ENCODE measurements around the gene UGDH. TPM values are rescaled to one million over a fixed set of nuclear protein-coding genes. Genes with fewer than 3 reads are reported as not detected.
A peak's percentile ranks its signal among the peaks of the same experiment; 100 is the strongest.

Gene UGDH
- polyA plus RNA-seq, 2 of the 4 experiments (the other 2 are of a cell fraction), result 610 to 691 TPM

- Histone ChIP-seq H3K4me1 (peaks cover 14% of the 10 kb centered on the region), H3K4me2 (peak overlapping the region; percentile 40), H3K27ac (peak overlapping the region in 1 of 2 experiments; percentile 23; a peak in 2 of 6 replicates), H3K9me3 (no peaks in the 10 kb centered on the region; the same call in 2 of the 3 replicates), H3K4me3 (no peak overlapping the region)
- ATAC-seq, result no peak
- no peak for DNase-seq (ENCODE audit: low read depth in 1 of 2, low spot score in 1 of 2)
- FAIRE-seq, result no peak
- ChIA-PET POLR2A (interaction anchor here (0.6 to 1.1 kb wide), 4 partner anchors 9 to 41 kb away, joined by 3 to 5 read pairs (median 4); partner anchors contain the start of gene UGDH), CTCF (interaction anchor here (1.6 kb wide), 1 partner anchor 99 kb away, joined by 5 read pairs; no protein-coding TSS in a partner anchor)
- WGBS (ENCODE audit: missing lambda C conversion rate), result 57% methylated on average over 3 of the region's 3 CpGs
- TF ChIP-seq CEBPB (IDR thresholded peaks at IDR 0.05) (no peak), EP300 (IDR thresholded peaks at IDR 0.05) (no peak), TP53 (CRISPR knock-in tag; IDR thresholded peaks at IDR 0.05) (no peak), RNF2 (IDR thresholded peaks at IDR 0.05; ENCODE audit: borderline replicate concordance, low read depth) (no peak), MAZ (IDR thresholded peaks at IDR 0.05; ENCODE audit: borderline replicate concordance, low read depth, low read length) (no peak), PHF8 (IDR thresholded peaks at IDR 0.05; ENCODE audit: borderline replicate concordance, low read depth) (no peak), NPAS2 (CRISPR knock-in tag; IDR thresholded peaks at IDR 0.05; ENCODE audit: borderline replicate concordance) (no peak), FOSL2 (IDR thresholded peaks at IDR 0.05) (no peak), FOSL2 (CRISPR knock-in tag; IDR thresholded peaks at IDR 0.05) (no peak), ZSCAN20 (CRISPR knock-in tag; IDR thresholded peaks at IDR 0.05) (no peak), JUNB (IDR thresholded peaks at IDR 0.05) (no peak), FOSB (CRISPR knock-in tag; IDR thresholded peaks at IDR 0.05) (no peak), ELK1 (IDR thresholded peaks at IDR 0.05; ENCODE audit: low read depth, low read length) (no peak)
Observed at GRCh38 chr4:39568805-39569204, 41.6 kb upstream of the UGDH start.

GRCh38 chr4:39565878-39566600 is 38.8 kb upstream of the UGDH start:
- DNase-seq (ENCODE audit: low read depth in 1 of 2, low spot score in 1 of 2) (peak; percentile 20 to 57), ATAC-seq (peak; percentile 50 to 67; a peak in 4 of 6 replicates), FAIRE-seq (no peak)
- TF ChIP-seq JUN (IDR thresholded peaks at IDR 0.05), result no peak
- TF ChIP-seq NFE2L2 (conservative IDR thresholded peaks at IDR 0.05; ENCODE audit: low read length), result no peak
- TF ChIP-seq SMC3 (IDR thresholded peaks at IDR 0.05), result no peak
- no peak for TF ChIP-seq HOXA7 (CRISPR knock-in tag; IDR thresholded peaks at IDR 0.05)
- TF ChIP-seq HDAC2 (IDR thresholded peaks at IDR 0.05), result no peak
- TF ChIP-seq FOSL2 (IDR thresholded peaks at IDR 0.05), result no peak
- peak; percentile 78 for TF ChIP-seq FOSL2 (CRISPR knock-in tag; IDR thresholded peaks at IDR 0.05)
- peak; percentile 45; the same call in 1 of the 2 replicates for TF ChIP-seq JUNB (IDR thresholded peaks at IDR 0.05)
- no peak for TF ChIP-seq EP300 (IDR thresholded peaks at IDR 0.05)
- H3K4me2 ChIP-seq, result no peak overlapping the region
- H3K27ac ChIP-seq, result peak overlapping the region; percentile 30 to 76; a peak in 5 of 6 replicates
- ChIA-PET POLR2A (no interaction called here), CTCF (interaction anchor here (2.3 kb wide), 1 partner anchor 97 kb away, joined by 7 read pairs; no protein-coding TSS in a partner anchor)
- H3K9me3 ChIP-seq, result no peaks in the 10 kb centered on the region; the same call in 2 of the 3 replicates
- H3K4me3 ChIP-seq, result no peak overlapping the region
- H3K4me1 ChIP-seq, result peaks cover 14% of the 10 kb centered on the region
- 72% methylated on average over 6 of the region's 6 CpGs for WGBS (ENCODE audit: missing lambda C conversion rate)

- Histone ChIP-seq H3K4me2 (no peak overlapping the region), H3K4me1 (peaks cover 15% of the 10 kb centered on the region), H3K27ac (no peak overlapping the region), H3K9me3 (no peaks in the 10 kb centered on the region; the same call in 2 of the 3 replicates), H3K4me3 (no peak overlapping the region)
- ChIA-PET CTCF (interaction anchor here (0.7 to 1.1 kb wide), 2 partner anchors 13 to 37 kb away, joined by 3 read pairs; no protein-coding TSS in a partner anchor), POLR2A (no interaction called here)
- DNase-seq (ENCODE audit: low read depth in 1 of 2, low spot score in 1 of 2) (no peak), FAIRE-seq (no peak), ATAC-seq (no peak)
- 97% methylated on average over 6 of the region's 6 CpGs for WGBS (ENCODE audit: missing lambda C conversion rate)
- no peak for TF ChIP-seq FOSL2 (IDR thresholded peaks at IDR 0.05)
- TF ChIP-seq FOSL2 (CRISPR knock-in tag; IDR thresholded peaks at IDR 0.05), result no peak
- no peak for TF ChIP-seq CBX2 (IDR thresholded peaks at IDR 0.05; ENCODE audit: borderline replicate concordance, low read depth)
- no peak for TF ChIP-seq EHMT2 (IDR thresholded peaks at IDR 0.05; ENCODE audit: low read depth)
- no peak for TF ChIP-seq KDM1A (IDR thresholded peaks at IDR 0.05; ENCODE audit: low read depth)
- no peak for TF ChIP-seq PHF8 (IDR thresholded peaks at IDR 0.05; ENCODE audit: borderline replicate concordance, low read depth)
- TF ChIP-seq CBX8 (IDR thresholded peaks at IDR 0.05), result no peak
- TF ChIP-seq ATOH8 (CRISPR knock-in tag; IDR thresholded peaks at IDR 0.05; ENCODE audit: low read depth), result no peak
- TF ChIP-seq BCL3 (IDR thresholded peaks at IDR 0.05), result no peak
- no peak for TF ChIP-seq RCOR1 (IDR thresholded peaks at IDR 0.05; ENCODE audit: low read depth, low read length)
- TF ChIP-seq NPAS2 (CRISPR knock-in tag; IDR thresholded peaks at IDR 0.05; ENCODE audit: borderline replicate concordance), result no peak
- TF ChIP-seq CTCF (IDR thresholded peaks at IDR 0.05), result no peak
- TF ChIP-seq ZSCAN20 (CRISPR knock-in tag; IDR thresholded peaks at IDR 0.05), result no peak
- TF ChIP-seq JUN (IDR thresholded peaks at IDR 0.05), result no peak
- TF ChIP-seq EHF (CRISPR knock-in tag; IDR thresholded peaks at IDR 0.05), result no peak
- TF ChIP-seq NFE2L2 (conservative IDR thresholded peaks at IDR 0.05; ENCODE audit: low read length), result no peak
Observed at GRCh38 chr4:39563346-39563847, 36.2 kb upstream of the UGDH start.
